GM12878 (cell line): ENCODE data around the gene CSK. TPM values are rescaled to one million over a fixed set of nuclear protein-coding genes. Genes with fewer than 3 reads are reported as not detected.

ENCODE experiments used
- CBFB ChIP-seq: IDR thresholded peaks from 2 replicates; pipeline ENCODE4 v1.6.1; 2016; ENCODE audit warnings: antibody characterized with exemption, low read depth
- CREM ChIP-seq: IDR thresholded peaks from 2 replicates; pipeline ENCODE4 v1.6.1; 2014; ENCODE audit warnings: antibody characterized with exemption, low read depth
- JUNB ChIP-seq: IDR thresholded peaks from 2 replicates; pipeline ENCODE4 v1.6.1; 2016; ENCODE audit warnings: antibody characterized with exemption, mild to moderate bottlenecking
- RELA ChIP-seq: fragments of 450-650 bp; IDR thresholded peaks from 2 replicates; pipeline ENCODE4 v1.8.0; 2014; ENCODE audit warnings: borderline replicate concordance; ENCODE audit not compliant: partially characterized antibody
- SMAD1 ChIP-seq: fragments of 450-650 bp; IDR thresholded peaks from 2 replicates; pipeline ENCODE4 v1.6.1; 2018; ENCODE audit warnings: mild to moderate bottlenecking, low read depth; ENCODE audit not compliant: partially characterized antibody
- WRNIP1 ChIP-seq: IDR thresholded peaks from 2 replicates; pipeline ENCODE4 v1.6.1; 2011; ENCODE audit warnings: low read depth, low read length, improper control_type of control experiment, borderline replicate concordance
- polyA plus RNA-seq, 11 experiments: library from polyadenylated mRNA; depleted of rRNA in 4 of 11; unstranded in 6 of 11; stranded (reverse) in 5 of 11; fragments of >200 nt; fragmentation: Nextera tagmentation in 4 of 11; fragmentation: Illumina TruSeq in 1 of 11; extraction: Ambion mirVana in 4 of 11; extraction: Trizol in 1 of 11; gene quantifications; 1 replicate in 1 of 11; 2 replicates in 10 of 11; pipeline versions ENCODE4 v1.2.1 to v1.2.3, GENCODE V29; 2011 to 2016; ENCODE audit warnings: inconsistent platforms in 2 of 11, missing spikeins in 2 of 11, low read depth in 1 of 11
- total RNA-seq, 4 experiments: library from RNA; depleted of rRNA in 3 of 4; stranded (reverse); fragments of >200 nt in 3 of 4; fragmentation: Illumina TruSeq in 1 of 4; extraction: Trizol in 1 of 4; gene quantifications; 2 replicates each; pipeline versions ENCODE4 v1.2.1 to v1.2.3, GENCODE V29; 2013 to 2021
- TF ChIP-seq, protein P1 (sequence below): IDR thresholded peaks from 2 replicates; pipeline ENCODE4 v1.6.1; 2012; ENCODE audit warnings: low read depth, low read length, improper control_type of control experiment
- TF ChIP-seq, protein P2 (sequence below): fragments of 150-350 bp; IDR thresholded peaks from 2 replicates; pipeline ENCODE4 v1.6.1; 2014; ENCODE audit warnings: mild to moderate bottlenecking, low read depth, low read length
- TF ChIP-seq, protein P3 (sequence below): fragments of 450-650 bp; formaldehyde crosslinking; IDR thresholded peaks from 2 replicates; pipeline ENCODE4 v1.5.0; 2022; ENCODE audit warnings: mild to moderate bottlenecking, missing genetic modification characterization
- TF ChIP-seq, protein P4 (sequence below): fragments of 450-650 bp; IDR thresholded peaks from 2 replicates; pipeline ENCODE4 v1.6.1; 2016; ENCODE audit warnings: mild to moderate bottlenecking

The CSK gene
- total and polyA plus RNA-seq, 10 of the 15 experiments (the other 5 are each of a cell fraction or from before 2014, with no cell fraction given) = 3.4 to 327 (median 75.8) TPM

DNA sequence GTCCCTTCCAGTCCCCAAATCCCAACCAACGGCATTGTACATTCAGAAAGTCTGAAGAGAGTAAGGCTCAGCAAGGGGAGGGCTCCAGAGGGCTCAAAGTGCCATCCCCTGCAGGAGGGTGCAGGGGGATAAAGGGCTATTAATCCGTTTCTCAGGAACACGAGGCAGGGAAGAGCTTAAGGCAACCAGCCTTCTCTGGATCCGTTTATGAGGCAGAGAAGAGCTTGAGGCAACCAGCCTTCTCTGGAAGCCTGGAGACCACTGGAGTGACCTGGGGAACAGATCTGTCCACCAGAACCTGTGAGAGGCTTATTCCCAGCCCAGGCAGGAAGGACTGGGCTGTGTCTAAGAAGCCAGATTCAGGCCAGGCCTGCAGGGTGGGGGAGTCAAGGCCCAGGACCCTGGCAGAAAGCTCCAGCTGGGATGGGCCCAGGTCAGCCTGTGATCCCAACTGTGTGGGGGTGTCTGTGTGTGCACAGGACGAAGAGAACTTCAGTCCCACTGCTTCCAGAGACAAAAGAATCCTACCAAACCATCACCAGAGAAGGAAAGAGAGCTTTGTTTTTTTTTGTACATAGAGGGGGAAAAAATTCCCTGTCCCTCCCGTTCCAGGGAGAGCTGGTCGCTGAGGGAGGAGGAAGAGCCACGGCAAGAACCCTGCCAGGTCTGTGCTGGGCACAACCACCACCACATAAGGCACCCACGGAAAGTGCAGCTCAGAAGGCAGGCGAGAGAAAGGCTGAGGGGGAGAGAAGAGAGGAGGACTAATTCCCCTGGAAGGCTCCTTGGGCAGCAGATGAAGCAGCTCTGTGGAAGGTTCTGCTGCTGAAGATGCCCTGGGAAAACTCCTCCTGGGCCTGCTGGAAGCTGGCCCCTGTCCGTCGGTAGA, 62.7 kb downstream of the CSK start (continued):
- TF ChIP-seq, protein P1, sequence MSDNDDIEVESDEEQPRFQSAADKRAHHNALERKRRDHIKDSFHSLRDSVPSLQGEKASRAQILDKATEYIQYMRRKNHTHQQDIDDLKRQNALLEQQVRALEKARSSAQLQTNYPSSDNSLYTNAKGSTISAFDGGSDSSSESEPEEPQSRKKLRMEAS = no peak
- TF ChIP-seq, protein P2, sequence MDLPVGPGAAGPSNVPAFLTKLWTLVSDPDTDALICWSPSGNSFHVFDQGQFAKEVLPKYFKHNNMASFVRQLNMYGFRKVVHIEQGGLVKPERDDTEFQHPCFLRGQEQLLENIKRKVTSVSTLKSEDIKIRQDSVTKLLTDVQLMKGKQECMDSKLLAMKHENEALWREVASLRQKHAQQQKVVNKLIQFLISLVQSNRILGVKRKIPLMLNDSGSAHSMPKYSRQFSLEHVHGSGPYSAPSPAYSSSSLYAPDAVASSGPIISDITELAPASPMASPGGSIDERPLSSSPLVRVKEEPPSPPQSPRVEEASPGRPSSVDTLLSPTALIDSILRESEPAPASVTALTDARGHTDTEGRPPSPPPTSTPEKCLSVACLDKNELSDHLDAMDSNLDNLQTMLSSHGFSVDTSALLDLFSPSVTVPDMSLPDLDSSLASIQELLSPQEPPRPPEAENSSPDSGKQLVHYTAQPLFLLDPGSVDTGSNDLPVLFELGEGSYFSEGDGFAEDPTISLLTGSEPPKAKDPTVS = no peak
- TF ChIP-seq CBFB = no peak
- TF ChIP-seq CREM = no peak
- no peak for TF ChIP-seq WRNIP1
- TF ChIP-seq, protein P3, sequence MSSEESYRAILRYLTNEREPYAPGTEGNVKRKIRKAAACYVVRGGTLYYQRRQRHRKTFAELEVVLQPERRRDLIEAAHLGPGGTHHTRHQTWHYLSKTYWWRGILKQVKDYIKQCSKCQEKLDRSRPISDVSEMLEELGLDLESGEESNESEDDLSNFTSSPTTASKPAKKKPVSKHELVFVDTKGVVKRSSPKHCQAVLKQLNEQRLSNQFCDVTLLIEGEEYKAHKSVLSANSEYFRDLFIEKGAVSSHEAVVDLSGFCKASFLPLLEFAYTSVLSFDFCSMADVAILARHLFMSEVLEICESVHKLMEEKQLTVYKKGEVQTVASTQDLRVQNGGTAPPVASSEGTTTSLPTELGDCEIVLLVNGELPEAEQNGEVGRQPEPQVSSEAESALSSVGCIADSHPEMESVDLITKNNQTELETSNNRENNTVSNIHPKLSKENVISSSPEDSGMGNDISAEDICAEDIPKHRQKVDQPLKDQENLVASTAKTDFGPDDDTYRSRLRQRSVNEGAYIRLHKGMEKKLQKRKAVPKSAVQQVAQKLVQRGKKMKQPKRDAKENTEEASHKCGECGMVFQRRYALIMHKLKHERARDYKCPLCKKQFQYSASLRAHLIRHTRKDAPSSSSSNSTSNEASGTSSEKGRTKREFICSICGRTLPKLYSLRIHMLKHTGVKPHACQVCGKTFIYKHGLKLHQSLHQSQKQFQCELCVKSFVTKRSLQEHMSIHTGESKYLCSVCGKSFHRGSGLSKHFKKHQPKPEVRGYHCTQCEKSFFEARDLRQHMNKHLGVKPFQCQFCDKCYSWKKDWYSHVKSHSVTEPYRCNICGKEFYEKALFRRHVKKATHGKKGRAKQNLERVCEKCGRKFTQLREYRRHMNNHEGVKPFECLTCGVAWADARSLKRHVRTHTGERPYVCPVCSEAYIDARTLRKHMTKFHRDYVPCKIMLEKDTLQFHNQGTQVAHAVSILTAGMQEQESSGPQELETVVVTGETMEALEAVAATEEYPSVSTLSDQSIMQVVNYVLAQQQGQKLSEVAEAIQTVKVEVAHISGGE (CRISPR knock-in tag) = no peak
- TF ChIP-seq JUNB = no peak
- TF ChIP-seq RELA = no peak
- no peak for TF ChIP-seq SMAD1
- TF ChIP-seq, protein P4, sequence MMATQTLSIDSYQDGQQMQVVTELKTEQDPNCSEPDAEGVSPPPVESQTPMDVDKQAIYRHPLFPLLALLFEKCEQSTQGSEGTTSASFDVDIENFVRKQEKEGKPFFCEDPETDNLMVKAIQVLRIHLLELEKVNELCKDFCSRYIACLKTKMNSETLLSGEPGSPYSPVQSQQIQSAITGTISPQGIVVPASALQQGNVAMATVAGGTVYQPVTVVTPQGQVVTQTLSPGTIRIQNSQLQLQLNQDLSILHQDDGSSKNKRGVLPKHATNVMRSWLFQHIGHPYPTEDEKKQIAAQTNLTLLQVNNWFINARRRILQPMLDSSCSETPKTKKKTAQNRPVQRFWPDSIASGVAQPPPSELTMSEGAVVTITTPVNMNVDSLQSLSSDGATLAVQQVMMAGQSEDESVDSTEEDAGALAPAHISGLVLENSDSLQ = no peak
